Mesodermal cell (in vitro differentiated cells): ENCODE measurements around the gene ARHGAP6.

ENCODE experiments used
- H3K27ac ChIP-seq: 2 replicates; pipeline ENCODE4 v1.7.0; 2013; ENCODE audit warnings: mild to moderate bottlenecking, low read depth, low read length, moderate library complexity; ENCODE audit not compliant: severe bottlenecking
- H3K36me3 ChIP-seq: 2 replicates; pipeline ENCODE4 v1.7.1; 2013; ENCODE audit warnings: mild to moderate bottlenecking, low read length, moderate library complexity; ENCODE audit not compliant: control insufficient read depth, insufficient read depth
- H3K4me1 ChIP-seq: one replicate; pipeline ENCODE4 v1.7.1; 2013; ENCODE audit warnings: mild to moderate bottlenecking, low read length; ENCODE audit not compliant: insufficient read depth, control insufficient read depth, poor library complexity, severe bottlenecking
- H3K4me3 ChIP-seq: 2 replicates; pipeline ENCODE4 v1.7.0; 2013; ENCODE audit warnings: low read length, control low read depth, mild to moderate bottlenecking; ENCODE audit not compliant: insufficient read depth, poor library complexity, severe bottlenecking; ENCODE audit errors: extremely low read depth
- H3K9me3 ChIP-seq: 2 replicates; pipeline ENCODE4 v1.7.1; 2013; ENCODE audit warnings: mild to moderate bottlenecking, low read length, moderate library complexity; ENCODE audit not compliant: control insufficient read depth
- WGBS, 2 experiments: methylation state at CpG; one replicate each; pipeline ENCODE4 v1.1.5; 2013; ENCODE audit warnings: missing lambda C conversion rate in 2 of 2; ENCODE audit not compliant: insufficient coverage in 2 of 2; 5-methylcytosine and 5-hydroxymethylcytosine counted together

The ARHGAP6 gene

DNA sequence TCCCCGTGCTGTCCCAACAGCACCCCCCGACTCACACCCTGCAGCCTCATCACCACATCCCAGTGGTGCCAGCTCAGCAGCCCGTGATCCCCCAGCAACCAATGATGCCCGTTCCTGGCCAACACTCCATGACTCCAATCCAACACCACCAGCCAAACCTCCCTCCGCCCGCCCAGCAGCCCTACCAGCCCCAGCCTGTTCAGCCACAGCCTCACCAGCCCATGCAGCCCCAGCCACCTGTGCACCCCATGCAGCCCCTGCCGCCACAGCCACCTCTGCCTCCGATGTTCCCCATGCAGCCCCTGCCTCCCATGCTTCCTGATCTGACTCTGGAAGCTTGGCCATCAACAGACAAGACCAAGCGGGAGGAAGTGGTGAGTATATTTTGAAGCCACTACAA lies 367.1 kb downstream of the ARHGAP6 start:
- Histone ChIP-seq H3K27ac (no peak overlapping the region), H3K36me3 (no peaks in the 10 kb centered on the region), H3K4me1 (no peaks in the 10 kb centered on the region), H3K9me3 (no peaks in the 10 kb centered on the region), H3K4me3 (no peak overlapping the region)
- 88 to 90% methylated on average over 3 to 5 of the region's 9 CpGs for WGBS, 2 experiments

DNA sequence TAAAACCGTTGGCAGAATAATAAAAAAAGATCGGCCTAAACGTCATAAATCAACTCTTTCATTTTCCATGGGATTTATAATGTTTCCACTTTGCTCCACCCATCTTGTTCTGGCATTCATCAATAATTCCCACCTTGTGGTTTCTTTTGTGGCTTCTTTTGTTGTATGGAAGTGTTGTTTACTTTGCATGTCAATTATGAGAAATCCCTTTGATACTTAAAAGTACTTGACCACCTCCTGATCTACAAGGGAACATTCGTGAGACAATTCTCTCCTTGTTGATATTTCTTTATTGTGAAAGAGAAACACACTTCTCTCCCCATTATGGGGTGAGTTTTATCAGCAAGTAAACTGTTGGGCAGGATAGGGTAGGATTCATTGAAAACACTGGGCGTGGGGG lies 369.7 kb downstream of the ARHGAP6 start:
- 67% methylated on average over 1 of the region's 5 CpGs; no CpG with 5 or more reads in 1 of the 2 experiments for WGBS, 2 experiments
- Histone ChIP-seq H3K4me1 (no peaks in the 10 kb centered on the region), H3K36me3 (no peaks in the 10 kb centered on the region), H3K27ac (no peak overlapping the region), H3K9me3 (no peaks in the 10 kb centered on the region), H3K4me3 (no peak overlapping the region)

DNA sequence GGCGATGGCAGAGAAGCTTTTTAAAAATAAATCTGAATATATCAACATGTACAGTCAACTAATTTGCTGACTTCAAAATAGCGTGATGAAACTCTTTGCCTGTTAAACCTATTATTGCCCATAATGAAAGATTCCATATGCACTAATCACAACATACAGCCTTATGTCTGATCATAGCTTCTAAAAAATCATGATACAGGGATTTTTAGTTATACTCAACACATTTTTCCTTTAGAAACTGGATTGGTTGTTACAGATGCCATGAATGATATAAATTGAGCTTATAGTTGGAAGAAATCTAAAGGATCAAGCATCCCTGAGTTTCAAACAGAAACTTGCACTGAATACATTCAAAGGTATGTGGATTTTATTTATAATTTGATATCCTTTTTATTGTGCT lies 372.6 kb downstream of the ARHGAP6 start, which contains the start of gene AMELX:
AMELX (plus strand) TSS at position 301 of the 400 bp plus-strand sequence. CDS start 1,376 bp downstream, outside the sequence.
- 100% methylated on average over 1 of the region's 2 CpGs; no CpG with 5 or more reads in 1 of the 2 experiments for WGBS, 2 experiments
- no peaks in the 10 kb centered on the region for H3K9me3 ChIP-seq
- no peak within 1 kb of the TSS for H3K4me3 ChIP-seq
- no peaks in the 10 kb centered on the region for H3K4me1 ChIP-seq
- no peaks in the 10 kb centered on the region for H3K36me3 ChIP-seq
- H3K27ac ChIP-seq, result no peak within 1 kb of the TSS

DNA sequence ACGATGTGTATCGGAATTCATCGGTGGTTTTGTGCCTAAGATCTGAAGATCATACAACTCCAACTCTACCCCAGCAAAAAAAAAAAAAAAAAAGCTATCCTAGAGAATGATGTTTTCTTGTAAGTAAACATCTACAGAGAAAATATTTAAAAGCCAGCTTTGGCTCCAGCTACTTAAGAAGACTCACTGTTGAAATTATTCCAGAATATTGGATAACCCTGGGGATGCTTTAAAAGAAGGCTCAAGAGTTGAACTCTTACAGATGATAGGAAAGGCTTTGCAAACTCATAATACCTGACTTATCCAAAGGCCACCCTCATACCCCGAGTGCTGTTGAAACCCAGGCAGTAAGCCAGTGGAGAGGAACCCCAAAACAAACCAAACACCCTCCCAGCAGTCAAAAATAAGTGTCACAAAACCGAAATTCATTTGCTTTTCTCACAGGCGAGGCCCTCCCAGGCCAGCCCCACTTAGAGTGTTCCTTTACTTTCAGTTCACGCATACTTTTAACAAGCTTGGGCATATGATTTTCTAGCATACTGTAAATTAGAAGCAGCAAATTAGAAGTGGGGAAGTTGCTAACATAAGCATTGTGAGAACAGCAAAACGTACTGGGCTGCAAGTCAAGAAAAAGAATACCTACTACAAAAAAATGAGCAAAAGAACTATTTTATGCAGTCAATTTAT lies 375.2 kb downstream of the ARHGAP6 start:
- WGBS, 2 experiments, result no CpG with 5 or more reads among the region's 8 CpGs
- H3K27ac ChIP-seq, result no peak overlapping the region
- H3K9me3 ChIP-seq, result no peaks in the 10 kb centered on the region
- H3K4me3 ChIP-seq, result no peak overlapping the region
- H3K36me3 ChIP-seq, result no peaks in the 10 kb centered on the region
- H3K4me1 ChIP-seq, result no peaks in the 10 kb centered on the region

DNA sequence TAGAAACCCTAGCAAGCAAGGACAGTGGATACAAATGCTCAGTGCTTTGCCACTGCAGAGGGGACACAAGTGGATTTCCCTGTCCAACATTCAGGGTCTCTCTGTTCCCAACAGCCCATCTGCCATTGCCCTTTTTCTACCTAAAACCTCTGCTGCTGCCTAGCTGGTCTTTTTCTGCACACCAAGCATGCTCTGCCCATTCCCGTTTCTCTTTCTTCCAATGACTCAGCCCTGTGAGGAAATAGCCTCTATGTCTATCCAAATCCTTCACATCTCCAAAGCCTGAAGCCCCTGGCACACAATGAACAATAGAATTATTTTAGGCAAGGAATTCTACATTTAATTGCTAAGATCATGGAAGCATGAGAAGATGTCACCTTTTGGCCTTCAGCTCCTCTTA lies 378.2 kb downstream of the ARHGAP6 start:
- H3K4me3 ChIP-seq, result no peak overlapping the region
- no CpG with 5 or more reads among the region's 1 CpG for WGBS, 2 experiments
- H3K36me3 ChIP-seq, result no peaks in the 10 kb centered on the region
- no peaks in the 10 kb centered on the region for H3K4me1 ChIP-seq
- H3K27ac ChIP-seq, result no peak overlapping the region
- no peaks in the 10 kb centered on the region for H3K9me3 ChIP-seq

DNA sequence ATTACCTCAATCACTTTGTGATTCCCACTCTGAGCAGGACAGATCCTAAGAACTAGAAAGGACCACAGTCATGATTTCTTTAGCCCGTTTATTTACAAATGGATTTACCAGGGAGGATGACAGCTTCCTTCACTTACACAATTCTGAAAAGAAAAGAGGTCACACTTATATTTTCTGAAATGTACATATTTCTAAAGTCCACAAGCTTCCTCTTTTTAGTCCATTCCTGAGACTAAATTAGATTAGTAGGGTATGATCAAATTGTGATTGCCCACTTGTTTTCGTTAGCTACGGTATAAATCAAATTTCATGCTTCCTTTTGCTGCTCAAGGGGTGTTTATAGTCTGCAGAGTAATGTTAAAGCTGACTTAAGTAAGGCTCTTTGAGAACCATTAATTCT lies 380.1 kb downstream of the ARHGAP6 start:
- no CpG with 5 or more reads among the region's 3 CpGs for WGBS, 2 experiments
- Histone ChIP-seq H3K9me3 (no peaks in the 10 kb centered on the region), H3K27ac (no peak overlapping the region), H3K4me3 (no peak overlapping the region), H3K4me1 (no peaks in the 10 kb centered on the region), H3K36me3 (no peaks in the 10 kb centered on the region)

DNA sequence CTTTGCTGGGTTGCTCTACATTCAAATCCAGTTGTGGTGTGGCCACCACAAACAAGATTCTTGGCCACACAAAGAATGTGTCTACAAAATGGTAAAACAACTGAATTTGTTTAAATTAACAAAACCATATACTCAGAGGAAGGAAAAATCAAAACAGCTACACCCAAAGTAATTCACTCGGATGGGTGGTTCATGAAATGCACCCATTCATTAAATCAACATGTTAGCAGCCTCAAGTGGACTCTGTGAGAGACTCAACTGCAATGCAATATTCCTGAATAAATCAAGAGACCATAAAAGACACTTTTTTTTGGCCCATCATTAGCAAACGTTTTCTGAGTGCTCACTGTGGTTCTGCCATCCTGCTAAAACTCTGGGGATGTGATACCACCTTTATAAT lies 383.7 kb downstream of the ARHGAP6 start:
- no peaks in the 10 kb centered on the region for H3K36me3 ChIP-seq
- no peaks in the 10 kb centered on the region for H3K4me1 ChIP-seq
- H3K4me3 ChIP-seq, result no peak overlapping the region
- WGBS, 2 experiments, result 80% methylated on average over 2 of the region's 2 CpGs; no CpG with 5 or more reads in 1 of the 2 experiments
- no peaks in the 10 kb centered on the region for H3K9me3 ChIP-seq
- H3K27ac ChIP-seq, result no peak overlapping the region

DNA sequence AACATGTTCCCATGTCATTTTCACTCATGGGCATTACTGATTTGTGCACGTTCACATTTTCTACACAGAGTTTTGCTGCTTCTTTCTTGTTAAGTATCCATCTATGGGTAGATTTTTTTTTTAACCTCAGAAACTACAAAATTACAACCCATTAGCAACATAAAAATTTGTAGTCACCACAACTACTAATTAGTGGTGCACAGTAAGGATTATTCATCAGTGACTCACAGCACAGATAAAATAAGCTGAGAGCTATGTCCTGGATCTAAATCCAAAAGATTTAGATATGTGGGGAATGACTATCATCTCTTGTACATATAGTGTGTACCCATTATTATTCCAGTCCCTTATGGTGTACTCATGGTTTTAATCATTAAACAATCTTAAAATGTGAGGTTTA lies 392.2 kb downstream of the ARHGAP6 start:
- Histone ChIP-seq H3K4me1 (peaks cover 4% of the 10 kb centered on the region), H3K27ac (no peak overlapping the region), H3K36me3 (no peaks in the 10 kb centered on the region), H3K9me3 (no peaks in the 10 kb centered on the region), H3K4me3 (no peak overlapping the region)
- no CpG with 5 or more reads among the region's 1 CpG for WGBS, 2 experiments

DNA sequence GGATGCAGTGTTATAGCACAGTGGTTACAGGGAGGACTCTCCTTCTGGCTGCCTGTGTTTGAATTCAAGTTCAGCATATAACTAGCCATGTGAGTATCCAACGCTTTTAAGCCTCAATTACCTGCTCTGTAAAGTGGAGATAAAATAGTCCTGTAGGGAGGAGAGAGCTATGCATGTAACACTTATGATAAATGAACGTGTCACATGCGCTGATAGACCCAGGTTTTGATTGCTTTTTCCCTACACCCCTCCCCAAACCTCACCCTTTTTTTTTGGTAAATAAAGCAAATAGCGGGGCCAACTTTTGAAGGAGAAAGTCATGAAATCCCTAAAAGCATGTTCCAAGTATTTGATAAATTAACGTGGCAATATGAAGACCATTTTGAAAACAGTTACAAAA lies 392.9 kb downstream of the ARHGAP6 start:
- no CpG with 5 or more reads among the region's 5 CpGs for WGBS, 2 experiments
- H3K9me3 ChIP-seq, result no peaks in the 10 kb centered on the region
- H3K4me1 ChIP-seq, result peaks cover 4% of the 10 kb centered on the region

DNA sequence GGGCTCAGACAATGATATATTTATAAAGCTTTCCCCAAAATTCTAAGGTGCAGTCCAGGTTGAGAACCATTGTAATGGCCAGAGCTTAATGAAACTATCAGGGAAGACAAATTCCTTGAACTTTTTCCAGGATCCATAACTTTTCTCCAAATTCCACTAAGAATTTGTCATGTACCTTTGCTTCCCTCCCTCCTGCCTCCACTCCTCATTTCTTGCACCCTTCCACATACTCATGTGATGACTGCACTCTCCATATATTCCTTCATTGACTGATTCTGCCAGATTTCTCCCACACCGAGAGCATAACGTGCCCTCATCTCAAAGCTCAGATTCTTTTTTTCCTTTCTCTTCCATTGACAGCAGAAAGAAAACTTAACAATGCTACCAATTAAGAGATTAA lies 393.4 kb downstream of the ARHGAP6 start:
- no peaks in the 10 kb centered on the region for H3K36me3 ChIP-seq
- no peaks in the 10 kb centered on the region for H3K9me3 ChIP-seq
- no peak overlapping the region for H3K27ac ChIP-seq
- no peak overlapping the region for H3K4me3 ChIP-seq
- H3K4me1 ChIP-seq, result peaks cover 4% of the 10 kb centered on the region
- no CpG with 5 or more reads among the region's 2 CpGs for WGBS, 2 experiments

More for the DNA sequence above, 392.9 kb downstream of the ARHGAP6 start:
- Histone ChIP-seq H3K36me3 (no peaks in the 10 kb centered on the region), H3K27ac (no peak overlapping the region), H3K4me3 (no peak overlapping the region)

DNA sequence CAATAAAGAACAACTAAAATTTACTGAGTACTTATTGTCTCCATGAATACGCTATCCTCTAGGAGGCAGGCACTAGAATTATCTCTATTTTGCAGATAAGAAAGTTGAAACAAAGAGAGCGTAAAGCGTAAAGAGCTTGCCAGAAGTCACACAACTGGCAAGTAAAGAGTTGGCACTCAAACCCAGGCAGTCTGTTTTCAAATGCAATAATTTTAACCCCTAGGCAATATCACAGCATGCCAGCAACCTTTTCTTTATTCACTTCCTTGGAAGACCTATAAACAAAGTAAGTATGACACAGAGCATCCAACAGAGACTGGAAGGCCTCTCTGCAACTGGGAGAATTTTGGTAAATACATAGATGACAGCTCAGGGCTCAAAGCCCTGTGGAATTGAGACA lies 395.7 kb downstream of the ARHGAP6 start:
- no peak overlapping the region for H3K27ac ChIP-seq
- H3K9me3 ChIP-seq, result no peaks in the 10 kb centered on the region
- no peak overlapping the region for H3K4me3 ChIP-seq
- no CpG with 5 or more reads among the region's 3 CpGs for WGBS, 2 experiments
- H3K4me1 ChIP-seq, result peaks cover 4% of the 10 kb centered on the region
- no peaks in the 10 kb centered on the region for H3K36me3 ChIP-seq
